ENCODE measurements around the gene CS.
"Not testable (repeated sequence)": the region's sequence is repeated elsewhere in the genome, so short reads cannot be mapped to it uniquely, and the experiment has no call there.

CS gene

DNA sequence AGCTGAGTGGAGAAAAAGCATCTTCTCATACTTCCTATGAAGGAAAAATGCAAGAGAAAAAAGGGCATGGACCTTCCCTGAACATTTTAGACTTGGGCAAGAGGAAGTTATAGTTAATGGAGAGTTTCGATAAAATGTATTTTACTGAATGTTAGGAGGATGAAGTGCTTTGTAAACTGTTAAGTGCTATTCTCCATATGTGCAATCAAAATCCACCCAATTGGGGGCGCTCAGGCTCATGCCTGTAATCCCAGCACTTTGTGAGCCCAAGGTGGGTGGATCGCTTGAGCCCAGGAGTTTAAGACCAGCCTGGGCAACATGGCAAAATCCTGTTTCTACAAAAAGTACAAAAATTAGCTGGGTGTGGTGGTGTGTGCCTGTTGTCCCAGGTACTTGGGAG is 17.5 kb upstream of the CS start:
- no peak for DNase-seq

DNA sequence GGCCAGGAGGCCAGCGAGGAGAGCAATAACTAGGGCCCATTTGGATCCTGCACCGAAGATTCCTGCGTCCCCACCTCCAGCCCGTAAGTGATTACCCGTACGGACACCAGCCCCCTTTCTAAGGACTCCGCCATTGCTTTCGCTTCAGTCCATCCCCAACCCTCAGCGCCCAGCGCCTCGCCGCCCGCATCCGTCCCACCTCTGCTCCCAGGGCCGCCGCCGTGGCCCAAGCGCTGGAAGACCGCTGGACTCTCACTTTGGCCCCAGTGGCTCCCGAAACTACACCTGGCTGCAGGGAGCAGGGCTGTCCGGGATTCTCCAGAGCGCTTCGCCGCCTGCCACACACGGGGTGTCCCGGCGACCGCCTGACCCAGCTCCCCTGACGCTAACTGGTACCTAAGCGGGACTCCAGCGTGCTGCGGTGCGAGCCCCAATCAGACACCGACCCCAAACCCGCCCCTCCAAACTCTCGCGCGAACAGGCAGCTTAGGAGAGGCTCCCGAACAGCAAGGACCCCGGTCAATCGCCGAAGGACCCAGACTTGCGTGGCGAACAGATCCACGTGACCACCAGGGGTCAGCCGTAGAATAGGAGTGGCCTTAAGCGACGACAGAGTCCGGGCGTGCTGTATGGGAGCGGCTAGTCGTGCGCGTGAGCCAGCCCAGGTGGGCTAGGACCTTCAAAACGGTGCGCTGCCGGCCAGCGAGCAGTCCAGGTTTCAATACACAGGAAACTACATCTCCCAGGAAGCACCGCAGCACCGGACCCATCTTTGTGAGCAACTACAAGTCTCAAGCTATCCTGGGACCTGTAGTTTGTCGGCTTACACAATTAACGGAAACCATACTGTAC is 15.7 kb upstream of the CS start, which contains the start of gene CNPY2:
CNPY2 (minus strand) TSS at position 367 of the 852 bp plus-strand sequence. CDS start 771 bp downstream, outside the sequence.
- DNase-seq = peak; percentile 95 to 96 (median 96)

DNA sequence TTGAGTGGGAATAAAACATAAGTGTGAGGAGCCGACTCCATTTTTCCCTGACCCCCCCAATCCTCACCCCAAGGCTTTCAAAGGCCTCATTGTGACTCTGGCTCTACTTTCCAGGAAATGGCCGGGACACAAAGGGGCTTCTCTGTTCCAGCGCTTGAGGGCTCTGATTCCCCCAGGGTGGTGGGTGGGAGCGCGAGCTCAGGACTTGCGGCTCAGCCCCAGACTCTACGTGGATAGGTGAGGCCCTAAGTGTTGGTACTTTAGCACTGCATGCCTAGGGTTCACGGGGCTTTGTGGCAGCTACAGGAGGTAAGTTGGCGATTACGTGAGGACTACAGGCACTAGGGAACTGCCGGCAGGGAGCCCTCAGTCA is 15.1 kb upstream of the CS start:
- DNase-seq = no peak

DNA sequence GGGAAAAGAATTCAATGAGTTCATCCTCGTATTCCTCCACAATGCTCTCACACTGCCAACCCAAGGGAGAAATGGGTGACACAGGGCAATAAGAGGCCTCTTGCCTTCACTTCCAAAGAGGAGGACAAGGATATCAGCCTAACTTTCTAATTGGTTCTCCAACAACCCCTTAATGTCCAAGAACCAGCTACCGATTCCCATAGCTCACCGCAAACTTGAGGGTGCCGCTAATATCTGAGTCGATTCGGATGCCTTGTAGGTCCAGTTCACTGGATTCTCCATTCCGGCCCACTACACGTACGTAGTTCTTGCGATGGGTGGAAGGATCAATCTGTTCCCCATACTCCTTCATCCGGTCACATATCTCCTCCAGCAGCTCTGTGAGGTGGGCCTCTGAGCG is 10.9 kb upstream of the CS start:
- no peak for DNase-seq

DNA sequence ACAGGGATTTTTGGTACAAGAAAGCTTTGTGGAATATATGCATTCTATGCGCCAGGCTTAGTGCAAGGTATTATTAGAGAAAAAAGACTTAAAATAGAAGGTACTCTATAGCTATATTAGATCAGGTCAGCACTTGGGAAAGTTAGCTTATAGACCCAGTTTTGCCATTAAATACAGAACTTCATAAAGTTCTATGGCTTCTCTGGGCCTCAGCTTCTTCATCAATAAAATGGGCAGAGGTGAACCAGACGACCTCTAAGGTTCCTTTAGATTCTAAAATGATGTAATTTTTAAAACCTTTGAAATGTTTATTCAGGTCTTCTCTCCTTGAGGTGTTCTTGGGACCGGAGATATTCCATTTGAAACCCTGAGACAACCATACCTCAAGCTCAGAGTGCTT is 8.6 kb upstream of the CS start:
- DNase-seq = no peak

DNA sequence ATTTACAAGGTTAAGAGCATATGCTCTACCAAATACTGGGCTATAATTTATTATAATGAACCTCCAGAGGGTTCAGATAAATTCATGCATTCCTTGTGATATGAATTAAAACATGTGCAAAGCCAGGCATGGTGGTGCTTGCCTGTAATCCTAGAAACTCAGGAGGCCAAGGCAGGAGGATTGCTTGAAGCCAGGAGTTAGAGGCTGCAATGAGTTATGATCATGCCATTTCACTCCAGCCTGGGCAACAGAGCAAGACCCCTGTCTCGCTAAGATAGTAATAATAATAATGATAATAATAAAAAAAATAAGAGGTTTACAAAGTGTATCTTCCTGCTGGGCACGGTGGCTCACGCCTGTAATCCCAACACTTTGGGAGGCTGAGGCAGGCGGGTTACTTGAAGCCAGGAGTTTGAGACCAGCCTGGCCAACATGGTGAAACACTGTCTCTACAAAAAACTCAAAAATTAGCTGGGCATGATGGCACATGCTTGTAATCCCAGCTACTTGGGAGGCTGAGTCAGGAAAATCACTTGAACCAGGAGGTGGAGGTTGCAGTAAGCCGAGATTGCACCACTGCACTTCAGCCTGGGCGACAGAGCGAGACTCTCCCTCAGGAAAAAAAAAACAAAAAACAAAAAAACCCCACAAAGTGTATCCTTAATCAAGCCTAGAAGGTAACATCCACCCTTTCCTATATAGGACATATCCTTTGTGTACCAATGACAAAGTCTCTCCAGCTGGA is 7.3 kb upstream of the CS start:
- DNase-seq = no peak

DNA sequence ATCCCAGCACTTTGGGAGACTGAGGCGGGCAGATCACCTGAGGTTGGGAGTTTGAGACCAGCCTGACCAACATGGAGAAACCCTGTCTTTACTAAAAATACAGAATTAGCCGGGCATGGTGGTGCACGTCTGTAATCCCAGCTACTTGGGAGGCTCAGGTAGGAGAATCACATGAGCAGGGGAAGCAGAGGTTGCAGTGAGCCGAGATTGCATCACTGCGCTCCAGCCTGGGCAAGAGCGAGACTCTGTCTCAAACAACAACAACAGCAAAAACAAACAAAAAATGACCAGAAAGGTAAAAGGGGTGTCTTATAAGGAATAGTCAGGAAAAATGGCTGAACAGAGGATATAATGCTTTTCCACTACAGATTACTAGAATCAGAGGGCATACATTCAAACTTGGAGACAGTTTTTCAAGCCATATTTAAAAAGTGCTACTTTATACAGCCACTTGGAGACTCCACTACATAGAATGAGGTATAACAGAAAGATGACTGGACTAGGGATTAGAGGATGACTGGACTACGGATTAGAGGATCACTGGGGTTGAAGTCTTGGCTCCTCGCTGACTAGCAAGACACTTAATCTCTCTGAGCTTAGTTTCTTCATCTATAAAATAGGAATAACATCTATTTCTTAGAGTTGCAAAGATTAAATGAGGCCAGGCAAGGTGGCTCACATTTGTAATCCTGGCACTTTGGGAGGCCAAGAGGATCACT is 4.9 kb upstream of the CS start:
- no peak for DNase-seq

DNA sequence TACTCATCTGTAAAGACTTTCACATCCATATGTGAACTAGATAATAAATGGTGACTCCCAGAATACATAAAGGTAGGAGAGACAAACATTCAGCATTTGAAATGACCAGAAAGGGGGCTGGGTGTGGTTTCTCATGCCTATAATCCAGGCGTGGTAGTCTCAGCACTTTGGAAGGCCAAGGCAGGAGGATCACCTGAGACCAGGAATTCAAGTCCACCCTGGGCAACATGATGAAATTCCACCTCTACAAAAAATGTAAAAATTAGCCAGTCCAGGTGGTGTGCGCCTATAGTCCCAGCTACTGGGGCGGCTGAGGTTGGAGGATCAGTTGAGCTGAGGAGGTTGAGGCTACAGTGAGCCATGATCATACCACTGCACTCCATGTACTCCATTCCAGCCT is 4.1 kb upstream of the CS start:
- DNase-seq = no peak

DNA sequence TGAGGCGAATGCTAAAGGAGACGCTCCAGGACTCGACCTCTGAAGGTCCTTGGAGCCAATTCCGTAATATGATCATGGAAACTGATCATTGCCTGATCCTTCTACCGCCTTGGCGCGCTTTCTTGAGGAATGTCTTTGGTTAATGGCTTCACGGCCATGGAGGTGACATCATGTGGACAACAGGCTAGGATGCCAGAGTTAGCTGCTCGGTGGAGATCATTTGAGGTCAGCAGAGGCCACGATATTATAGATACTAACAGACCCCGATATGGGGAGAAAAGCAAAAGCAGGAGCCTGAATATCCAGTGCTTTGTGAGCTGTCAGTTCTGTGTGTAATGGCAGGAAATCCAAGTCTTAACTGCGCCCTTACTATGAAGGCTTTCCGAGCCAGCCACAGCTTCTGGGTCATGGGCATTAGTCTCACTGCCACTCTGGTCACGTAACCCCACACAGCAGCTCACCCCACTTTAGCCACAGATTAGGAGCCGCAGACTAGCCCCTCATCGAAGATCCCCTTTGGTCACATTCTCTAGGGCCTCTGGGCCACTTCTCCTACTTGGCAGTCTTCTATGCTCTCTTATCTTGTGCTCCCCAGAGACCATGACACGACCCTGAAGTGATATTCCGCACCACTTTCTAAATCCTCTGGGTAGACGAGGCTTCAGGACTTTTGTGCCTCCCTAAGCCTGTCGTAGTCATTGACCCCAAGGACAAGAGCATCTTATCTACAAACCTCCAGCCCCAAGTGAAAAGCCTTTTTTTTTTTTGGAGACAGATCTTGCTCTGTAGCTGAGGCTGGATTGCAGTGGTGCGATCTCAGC is 724 bp upstream of the CS start:
- DNase-seq = no peak

DNA sequence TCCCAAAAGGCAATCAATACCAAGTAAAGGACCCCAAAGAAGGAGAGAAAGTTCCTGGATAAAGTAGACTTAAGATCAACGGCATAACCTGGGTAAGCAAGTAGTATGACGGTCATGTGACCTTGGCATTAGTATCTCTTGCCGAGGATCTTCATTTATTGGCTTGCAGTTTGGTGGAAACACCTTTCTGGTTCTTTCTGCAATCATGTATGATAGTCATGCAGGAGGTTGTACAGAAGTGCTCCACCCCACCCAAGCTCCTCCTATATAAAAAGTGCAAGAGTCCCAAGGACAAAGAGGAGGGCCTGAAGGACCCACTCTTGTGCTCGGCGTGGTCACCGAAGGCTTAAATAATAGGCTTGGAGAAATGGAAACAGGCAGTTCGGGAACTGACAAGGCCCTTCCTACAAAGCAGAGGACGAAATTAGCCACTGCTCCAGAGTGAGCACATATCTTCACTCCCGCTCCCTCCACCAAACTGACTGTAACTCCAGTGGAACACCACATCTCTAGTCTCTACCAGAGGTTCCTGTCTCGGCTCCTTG is 750 bp downstream of the CS start:
- no peak for DNase-seq

DNA sequence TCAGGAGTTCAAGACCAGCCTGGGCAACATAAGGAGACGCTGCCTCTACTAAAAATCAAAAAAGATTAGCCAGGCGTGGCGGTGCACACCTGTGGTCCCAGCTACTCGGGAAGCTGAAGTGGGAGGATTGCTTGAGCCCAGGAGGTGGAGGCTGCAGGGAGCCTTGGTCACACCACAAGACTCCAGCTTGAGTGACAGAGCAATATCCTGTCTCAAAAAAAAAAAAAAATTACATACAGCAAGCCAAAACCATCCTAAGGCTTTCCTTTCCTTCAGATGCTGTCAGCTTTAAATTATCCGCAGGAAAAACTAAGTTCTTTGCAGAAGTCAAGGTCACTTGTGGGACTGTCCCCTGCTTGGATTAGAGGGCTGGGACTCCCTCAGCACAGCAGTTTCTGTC is 1.3 kb downstream of the CS start:
- DNase-seq = no peak

DNA sequence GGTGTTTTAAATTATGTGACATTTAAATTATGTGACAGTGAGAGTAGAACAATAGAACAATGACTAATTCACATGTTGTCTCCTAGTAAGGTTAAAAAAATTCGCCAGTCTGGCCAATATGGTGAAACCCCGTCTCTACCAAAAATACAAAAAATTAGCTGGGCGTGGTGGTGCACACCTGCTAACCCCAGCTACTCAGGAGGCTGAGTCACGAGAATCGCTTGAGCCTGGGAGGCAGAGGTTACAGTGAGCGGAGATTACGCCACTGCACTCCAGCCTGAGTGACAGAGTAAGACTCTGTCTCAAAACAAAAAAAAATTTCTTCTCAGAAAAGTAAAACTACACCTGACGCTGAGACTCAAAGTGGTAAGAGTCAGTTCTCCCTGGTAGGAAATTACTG is 2.7 kb downstream of the CS start:
- no peak for DNase-seq

DNA sequence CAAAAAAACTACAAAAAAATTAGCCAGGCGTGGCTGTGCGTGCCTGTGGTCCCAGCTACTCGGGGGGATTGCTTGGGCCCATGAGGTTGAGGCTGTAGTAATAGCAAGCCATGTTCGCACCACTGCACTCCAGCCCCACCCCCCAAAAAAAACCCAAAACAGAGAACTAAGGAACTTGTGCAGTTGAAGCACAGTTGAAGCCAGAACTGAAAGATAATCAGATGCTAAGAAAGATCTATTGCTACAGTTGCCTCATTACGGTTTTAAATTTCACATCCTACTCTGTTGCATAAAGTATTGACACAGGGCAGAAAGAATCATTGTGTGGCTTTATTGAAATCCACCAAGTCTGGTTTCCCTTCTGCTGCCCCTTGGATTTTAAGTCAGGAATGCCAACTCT is 3.8 kb downstream of the CS start:
- peak in 2 of 3 donors; percentile 17 to 26 for DNase-seq

DNA sequence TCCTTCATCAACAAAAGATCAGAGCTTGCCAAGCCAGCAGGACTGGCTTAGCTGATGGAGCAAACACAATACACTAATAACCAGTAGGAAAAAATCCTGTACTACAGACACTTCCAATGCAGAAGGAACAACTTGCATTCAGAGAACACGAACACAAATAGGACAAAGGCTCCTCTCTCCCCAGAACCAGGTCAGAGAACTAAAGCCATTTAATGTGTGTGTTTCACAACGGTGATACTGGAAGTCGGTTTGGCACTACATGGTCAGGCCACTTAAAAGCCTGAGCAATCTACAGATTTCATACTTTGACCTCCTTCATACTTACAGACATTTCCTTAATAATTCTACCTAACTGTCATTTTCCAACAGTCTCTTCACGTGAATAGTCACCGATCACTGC is 6.3 kb downstream of the CS start:
- DNase-seq = no peak

DNA sequence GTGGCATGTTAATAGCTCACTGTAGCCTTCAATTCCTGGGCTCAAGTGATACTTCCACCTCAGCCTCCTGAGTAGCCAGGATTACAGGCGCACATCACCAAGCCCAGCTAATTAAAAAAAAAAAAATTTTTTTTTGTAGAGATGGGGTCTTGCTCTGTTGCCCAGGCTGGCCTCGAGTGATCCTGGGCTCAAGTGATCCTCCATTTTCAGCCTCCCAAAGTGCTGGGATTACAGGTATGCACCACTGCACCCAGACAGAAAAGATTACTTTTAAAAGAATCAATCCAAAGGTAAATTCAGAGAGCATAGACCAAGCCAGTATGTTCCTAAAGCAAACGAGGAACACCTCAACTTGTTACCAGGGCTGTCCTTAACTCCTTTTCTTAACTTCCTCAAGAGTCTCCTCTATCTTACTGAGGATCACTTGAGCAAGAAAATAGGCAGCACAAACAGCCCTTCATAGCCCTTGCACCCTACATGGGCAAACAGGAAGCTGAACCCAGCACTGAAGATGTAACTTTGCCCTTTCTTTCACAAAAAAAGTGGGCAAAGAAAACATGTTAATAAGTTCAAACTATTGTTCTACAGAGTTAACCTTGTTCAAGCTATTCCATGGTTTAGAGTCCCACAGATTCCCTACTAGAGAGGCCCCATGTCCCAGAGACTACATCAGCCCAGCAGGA is 11.3 kb downstream of the CS start:
- peak in 1 of 3 donors; percentile 32 for DNase-seq

DNA sequence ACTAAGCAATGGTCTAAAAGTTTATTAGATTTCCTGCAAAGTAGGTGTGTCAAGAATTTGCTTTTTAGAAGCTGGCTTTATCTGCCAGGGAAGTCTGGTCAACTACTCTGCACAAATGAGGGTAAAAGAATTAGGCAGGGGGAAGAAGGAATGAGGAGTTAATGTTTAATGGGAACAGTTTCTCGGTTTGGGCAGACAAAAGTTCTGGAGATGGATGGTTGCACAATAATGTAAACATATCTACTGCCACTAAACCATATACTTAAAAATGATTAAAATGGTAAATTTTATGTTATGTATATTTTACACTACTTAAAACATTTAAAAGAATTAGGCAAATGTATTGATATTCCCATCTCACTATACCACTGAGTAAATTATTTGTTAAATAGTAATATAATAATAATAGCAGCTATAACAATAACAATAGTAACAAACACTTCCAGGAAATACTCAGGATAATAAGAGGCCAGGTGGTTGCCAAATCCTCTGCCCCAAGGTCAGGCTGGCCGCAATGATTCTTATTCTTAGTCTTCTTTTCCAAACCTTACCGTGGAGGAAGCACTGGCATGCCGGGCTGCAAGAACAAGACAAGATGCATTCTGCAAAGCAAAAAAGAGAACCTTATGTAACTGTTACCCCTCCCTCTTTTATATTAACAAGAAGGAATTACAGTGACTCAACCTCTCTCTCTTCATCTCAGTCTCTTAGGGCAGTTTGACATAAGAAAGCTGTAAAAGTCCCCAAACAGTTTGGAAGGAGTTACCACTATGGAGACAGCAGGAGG is 13.9 kb downstream of the CS start:
- DNase-seq = no peak

DNA sequence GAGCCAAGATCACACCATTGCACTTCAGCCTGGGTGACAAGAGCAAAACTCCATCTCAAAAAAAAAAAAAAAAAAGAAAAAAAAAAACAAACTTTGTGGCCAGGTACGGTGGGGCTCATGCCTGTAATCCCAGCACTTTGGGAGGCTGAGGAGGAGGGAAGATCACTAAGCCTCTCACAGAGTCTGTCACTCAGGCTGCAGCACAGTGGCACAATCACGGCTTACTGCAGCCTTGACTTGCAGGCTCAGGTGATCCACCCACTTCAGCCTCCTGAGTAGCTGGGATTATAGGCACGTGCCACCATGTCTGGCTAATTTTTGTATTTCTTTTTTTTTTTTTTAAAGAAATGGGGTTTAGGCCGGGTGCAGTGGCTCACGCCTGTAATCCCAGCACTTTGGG is 15.9 kb downstream of the CS start:
- DNase-seq = not testable (repeated sequence)

DNA sequence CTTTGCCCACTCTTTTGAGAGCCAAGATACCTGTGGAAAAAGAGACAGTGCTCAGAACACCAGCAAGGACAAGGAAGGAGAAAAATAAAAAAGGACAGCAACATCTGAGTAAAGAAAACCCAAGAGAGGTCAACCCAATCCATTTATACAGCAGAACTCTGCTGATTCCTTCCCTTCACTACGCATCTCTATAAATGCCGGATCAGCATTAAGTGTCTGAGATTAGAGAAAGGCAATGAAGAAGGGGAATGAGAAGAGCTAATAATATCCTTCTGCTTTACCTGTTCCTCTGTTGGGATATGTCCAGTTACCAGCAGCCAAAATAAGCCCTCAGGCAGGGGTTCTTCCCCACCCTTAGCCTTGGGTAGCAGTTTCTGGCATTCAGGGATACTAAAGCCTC is 17.6 kb downstream of the CS start:
- no peak for DNase-seq

DNA sequence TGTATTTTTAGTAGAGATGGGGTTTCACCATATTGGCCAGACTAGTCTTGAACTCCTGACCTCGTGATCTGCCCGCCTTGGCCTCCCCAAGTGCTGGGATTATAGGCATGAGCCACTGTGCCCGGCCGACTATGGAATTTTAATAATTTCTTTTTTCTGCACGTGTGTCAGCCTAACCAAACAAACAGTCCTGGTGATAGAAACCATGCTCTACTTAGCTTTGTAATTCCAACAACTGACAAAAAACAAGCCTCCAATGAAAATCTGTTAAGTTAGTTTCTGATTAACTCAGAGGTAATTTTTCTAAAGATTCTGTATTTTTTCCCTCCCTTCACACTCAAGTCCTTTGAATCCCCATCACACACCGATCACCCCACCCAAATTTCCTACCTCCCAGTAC is 18.1 kb downstream of the CS start:
- no peak for DNase-seq

DNA sequence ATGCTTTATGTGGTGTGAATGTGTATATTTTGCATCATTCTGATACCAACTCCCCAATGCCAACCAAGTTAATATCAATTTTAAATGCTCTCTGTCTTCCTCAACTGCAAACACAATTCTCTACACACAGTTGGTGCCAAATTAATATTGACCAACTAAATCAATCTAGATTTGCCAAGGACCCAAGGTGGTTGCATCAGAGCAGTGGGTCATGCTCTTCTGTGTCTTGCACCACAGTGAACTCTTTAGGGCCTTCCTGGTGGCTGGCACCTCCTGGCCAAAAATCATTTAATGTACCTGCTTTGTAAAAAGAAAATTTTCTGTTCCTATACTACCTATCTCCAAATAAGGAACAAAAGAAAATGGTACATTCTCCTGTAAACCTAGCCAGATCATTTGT is 19.3 kb downstream of the CS start:
- DNase-seq = no peak

DNA sequence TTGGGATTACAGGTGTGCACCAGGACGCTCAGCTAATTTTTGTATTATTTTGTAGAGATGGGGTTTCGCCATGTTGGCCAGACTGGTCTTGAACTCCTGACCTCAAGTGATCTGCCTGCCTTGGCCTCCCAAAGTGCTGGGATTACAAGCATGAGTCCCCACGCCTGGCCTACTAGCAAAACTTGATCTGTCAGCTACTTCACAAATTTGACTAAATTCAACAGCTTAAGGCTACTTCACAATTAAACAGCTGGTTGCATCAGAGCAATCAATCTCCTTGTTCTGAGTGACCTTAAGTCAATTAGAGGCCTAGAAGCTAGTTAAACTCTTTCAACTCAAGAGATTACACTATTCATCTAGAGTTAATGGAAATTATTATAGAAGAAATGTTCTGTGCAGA is 21.2 kb downstream of the CS start:
- DNase-seq = no peak

Measured in suppressor macrophage treated with lipopolysaccharide for 1 hour (primary cell).